IMR-90 (cell line): ENCODE results near the gene ELF5. TPM values are rescaled to one million over a fixed set of nuclear protein-coding genes. Genes with fewer than 3 reads are reported as not detected.

Experiments
- ATAC-seq: fragments of 200-7000 bp; cut with Tn5 transposase; 2 replicates; pipeline ENCODE4 v1.9.1; 2020; ENCODE audit warnings: low read depth, mild to moderate bottlenecking, moderate library complexity
- BruUV-seq: library from RNA; stranded (reverse); fragments of 400-500 nt; replicated peaks from 2 replicates; lab custom pipeline; 2021; lab: Mats Ljungman, UMichigan
- CTCF ChIA-PET: fragments of 300-600 bp; formaldehyde crosslinking; extraction: SDS; loops from one replicate; lab custom pipeline; 2021; ENCODE audit warnings: antibody characterized with exemption; lab: Yijun Ruan, JAX
- POLR2A ChIA-PET: fragments of 300-600 bp; sonication (Branson Sonifier 250); formaldehyde crosslinking; loops from one replicate; lab custom pipeline; 2022; ENCODE audit warnings: antibody characterized with exemption; ENCODE audit not compliant: unreplicated experiment; lab: Charles Lee
- DNase-seq: peaks from one replicate; pipeline ENCODE4 v3.0.0; 2013
- H2AFZ ChIP-seq: replicated peaks from 2 replicates; pipeline ENCODE3; 2013; ENCODE audit warnings: low read length, mild to moderate bottlenecking; ENCODE audit not compliant: poor library complexity
- H2AK5ac ChIP-seq: 2 replicates; pipeline ENCODE4 v1.6.1; 2013; ENCODE audit warnings: low read depth, low read length, inconsistent platforms
- H2AK9ac ChIP-seq: replicated peaks from 2 replicates; pipeline ENCODE3; 2013; ENCODE audit warnings: mild to moderate bottlenecking, low read depth, low read length, moderate library complexity; ENCODE audit not compliant: poor library complexity
- H2BK120ac ChIP-seq: 2 replicates; pipeline ENCODE4 v1.6.1; 2013; ENCODE audit warnings: low read depth, low read length, inconsistent platforms
- H2BK15ac ChIP-seq: 3 replicates; pipeline ENCODE4 v1.6.1; 2013; ENCODE audit warnings: low read depth, low read length, inconsistent platforms
- H2BK20ac ChIP-seq: 2 replicates; pipeline ENCODE4 v1.6.1; 2013; ENCODE audit warnings: low read depth, mild to moderate bottlenecking, inconsistent platforms, low read length, moderate library complexity
- H2BK5ac ChIP-seq: 2 replicates; pipeline ENCODE4 v1.6.1; 2013; ENCODE audit warnings: mild to moderate bottlenecking, low read depth, low read length, inconsistent platforms; ENCODE audit not compliant: poor library complexity, severe bottlenecking
- H3K14ac ChIP-seq: replicated peaks from 2 replicates; pipeline ENCODE4 v1.6.1; 2013; ENCODE audit warnings: low read depth, low read length, inconsistent platforms
- H3K18ac ChIP-seq: 2 replicates; pipeline ENCODE4 v1.6.1; 2013; ENCODE audit warnings: low read depth, low read length, control low read depth
- H3K23ac ChIP-seq: 2 replicates; pipeline ENCODE4 v1.6.1; 2013; ENCODE audit warnings: low read depth, low read length, inconsistent platforms
- H3K27ac ChIP-seq: 2 replicates; pipeline ENCODE4 v1.5.1; 2013; ENCODE audit warnings: mild to moderate bottlenecking, control low read depth, low read length; ENCODE audit not compliant: insufficient read depth
- H3K27me3 ChIP-seq: 2 replicates; pipeline ENCODE4 v1.6.1; 2013; ENCODE audit warnings: low read length; ENCODE audit not compliant: control insufficient read depth, insufficient read depth
- H3K36me3 ChIP-seq: 2 replicates; pipeline ENCODE4 v1.6.1; 2013; ENCODE audit warnings: low read length, mixed read lengths; ENCODE audit not compliant: control insufficient read depth, insufficient read depth
- H3K4ac ChIP-seq: 2 replicates; pipeline ENCODE4 v1.6.1; 2013; ENCODE audit warnings: low read depth, low read length, inconsistent platforms
- H3K4me1 ChIP-seq: 2 replicates; pipeline ENCODE4 v1.6.1; 2013; ENCODE audit warnings: low read length, mixed read lengths; ENCODE audit not compliant: control insufficient read depth, insufficient read depth
- H3K4me2 ChIP-seq: 2 replicates; pipeline ENCODE4 v1.6.1; 2013; ENCODE audit warnings: low read depth, mild to moderate bottlenecking, control low read depth, low read length, moderate library complexity
- H3K4me3 ChIP-seq: 2 replicates; pipeline ENCODE4 v1.5.1; 2013; ENCODE audit warnings: low read depth, mild to moderate bottlenecking, control low read depth, low read length, moderate library complexity; ENCODE audit not compliant: insufficient read depth
- H3K56ac ChIP-seq: 2 replicates; pipeline ENCODE4 v1.6.1; 2013; ENCODE audit warnings: low read length, inconsistent platforms; ENCODE audit not compliant: insufficient read depth; ENCODE audit errors: extremely low read depth
- H3K79me1 ChIP-seq, 2 experiments: 2 replicates each; pipeline ENCODE4 v1.6.1; 2013; ENCODE audit warnings: low read length in 2 of 2, inconsistent platforms in 1 of 2, low read depth in 1 of 2
- H3K9ac ChIP-seq: 2 replicates; pipeline ENCODE4 v1.6.1; 2013; ENCODE audit warnings: low read depth, low read length, control low read depth
- H3K9me1 ChIP-seq: 2 replicates; pipeline ENCODE4 v1.6.1; 2013; ENCODE audit warnings: low read length, inconsistent platforms; ENCODE audit not compliant: insufficient read depth
- H3K9me3 ChIP-seq: 2 replicates; pipeline ENCODE4 v1.6.1; 2013; ENCODE audit warnings: low read length; ENCODE audit not compliant: control insufficient read depth, insufficient read depth
- H4K20me1 ChIP-seq: 2 replicates; pipeline ENCODE4 v1.6.1; 2013; ENCODE audit warnings: low read length, inconsistent platforms; ENCODE audit not compliant: insufficient read depth
- H4K5ac ChIP-seq: 2 replicates; pipeline ENCODE4 v1.6.1; 2013; ENCODE audit warnings: mild to moderate bottlenecking, low read depth, low read length, control low read depth
- H4K8ac ChIP-seq, 2 experiments: 2 replicates each; pipeline ENCODE4 v1.6.1; 2013; ENCODE audit warnings: low read depth in 2 of 2, low read length in 2 of 2, control low read depth in 1 of 2, inconsistent platforms in 1 of 2
- H4K91ac ChIP-seq: 2 replicates; pipeline ENCODE4 v1.6.1; 2013; ENCODE audit warnings: low read depth, low read length, inconsistent platforms; ENCODE audit not compliant: insufficient read depth
- BHLHE40 ChIP-seq: fragments of 150-350 bp; IDR thresholded peaks from 2 replicates; pipeline ENCODE4 v1.6.1; 2016; ENCODE audit warnings: mild to moderate bottlenecking, low read depth, low read length
- CEBPB ChIP-seq: IDR thresholded peaks from 2 replicates; pipeline ENCODE4 v1.6.1; 2012; ENCODE audit warnings: low read depth, low read length, improper control_type of control experiment
- CHD1 ChIP-seq: IDR thresholded peaks from 2 replicates; pipeline ENCODE4 v1.6.1; 2012; ENCODE audit warnings: low read depth, low read length, improper control_type of control experiment
- FOS ChIP-seq: fragments of 150-350 bp; IDR thresholded peaks from 2 replicates; pipeline ENCODE4 v1.6.1; 2016; ENCODE audit warnings: low read depth, low read length
- MAFK ChIP-seq: IDR thresholded peaks from 2 replicates; pipeline ENCODE4 v1.6.1; 2012; ENCODE audit warnings: low read depth, low read length, improper control_type of control experiment
- MAZ ChIP-seq: IDR thresholded peaks from 2 replicates; pipeline ENCODE4 v1.6.1; 2012; ENCODE audit warnings: low read depth, mild to moderate bottlenecking, low read length, improper control_type of control experiment, moderate library complexity, borderline replicate concordance
- MXI1 ChIP-seq: IDR thresholded peaks from 2 replicates; pipeline ENCODE4 v1.6.1; 2012; ENCODE audit warnings: low read depth, mild to moderate bottlenecking, low read length, moderate library complexity, borderline replicate concordance
- NFE2L2 ChIP-seq: fragments of 150-350 bp; IDR thresholded peaks from 2 replicates; pipeline ENCODE4 v1.6.1; 2016; ENCODE audit warnings: low read depth, mild to moderate bottlenecking, low read length
- POLR2A ChIP-seq: IDR thresholded peaks from 2 replicates; pipeline ENCODE4 v1.6.1; 2012; ENCODE audit warnings: mild to moderate bottlenecking, low read depth, low read length
- RAD21 ChIP-seq: IDR thresholded peaks from 2 replicates; pipeline ENCODE4 v1.6.1; 2012; ENCODE audit warnings: low read length, improper control_type of control experiment
- RCOR1 ChIP-seq: IDR thresholded peaks from 2 replicates; pipeline ENCODE4 v1.6.1; 2012; ENCODE audit warnings: mild to moderate bottlenecking, low read length, improper control_type of control experiment; ENCODE audit not compliant: insufficient replicate concordance
- RFX5 ChIP-seq: IDR thresholded peaks from 2 replicates; pipeline ENCODE4 v1.8.0; 2012; ENCODE audit warnings: low read depth, mild to moderate bottlenecking, low read length, moderate library complexity
- SMC3 ChIP-seq: fragments of 150-350 bp; IDR thresholded peaks from 2 replicates; pipeline ENCODE4 v1.6.1; 2016; ENCODE audit warnings: low read depth, mild to moderate bottlenecking, antibody characterized with exemption, low read length, moderate library complexity
- WGBS, 2 experiments: methylation state at CpG; one replicate each; pipeline versions ENCODE4 v1.1.5 to v1.1.7; 2013; ENCODE audit warnings: missing lambda C conversion rate in 2 of 2; ENCODE audit not compliant: insufficient read length in 1 of 2; ENCODE audit errors: extremely low coverage in 2 of 2; 5-methylcytosine and 5-hydroxymethylcytosine counted together
- dilution Hi-C: fragments of 300-500 bp; cut with HindIII; formaldehyde crosslinking; loops from one replicate; pipeline ENCODE4 v1.14.3; 2018; ENCODE audit warnings: low sequenced_read_pairs; ENCODE audit not compliant: unreplicated experiment
- in situ Hi-C: fragments of 300-500 bp; cut with MboI; formaldehyde crosslinking; loops from 3 replicates; pipeline ENCODE4 v1.14.3; 2019; ENCODE audit warnings: low sequenced_read_pairs, inconsistent platforms, mixed read lengths
- intact Hi-C: fragments of 100-400 bp; cut with micrococcal nuclease; formaldehyde crosslinking; loops from 2 replicates; pipeline ENCODE4 v1.10.0; 2022
- polyA plus RNA-seq, 3 experiments: library from polyadenylated mRNA; depleted of rRNA; stranded (reverse); fragments of >200 nt; gene quantifications; 2 replicates each; pipeline ENCODE4 v1.2.3, GENCODE V29; 2012; ENCODE audit warnings: low replicate concordance in 1 of 3
- total RNA-seq: library from RNA; depleted of rRNA; stranded (reverse); fragments of >200 nt; gene quantifications from 2 replicates; pipeline ENCODE4 v1.2.3, GENCODE V29; 2012
- TF ChIP-seq, protein P1 (sequence below): fragments of 150-350 bp; IDR thresholded peaks from 2 replicates; pipeline ENCODE4 v1.6.1; 2016; ENCODE audit warnings: low read depth, mild to moderate bottlenecking, low read length, moderate library complexity, borderline replicate concordance
- TF ChIP-seq, protein P2 (sequence below): conservative IDR thresholded peaks from 2 replicates; pipeline ENCODE4 v1.5.1; 2012; ENCODE audit warnings: mild to moderate bottlenecking, low read depth, low read length, improper control_type of control experiment
- TF ChIP-seq, protein P3 (sequence below): fragments of 150-350 bp; IDR thresholded peaks from 2 replicates; pipeline ENCODE4 v1.6.1; 2017; ENCODE audit warnings: mild to moderate bottlenecking, antibody characterized with exemption, low read length, low read depth

Gene ELF5
- total and polyA plus RNA-seq, 2 of the 4 experiments (the other 2 are of a cell fraction) = not detected

GRCh38 chr11:34490304-34490703, 23.3 kb downstream of the ELF5 start:
- H4K5ac ChIP-seq = no peak overlapping the region
- POLR2A ChIA-PET = no interaction called here
- H3K79me1 ChIP-seq = no peaks in the 10 kb centered on the region
- intact Hi-C loops = loop anchor here (5.0 to 10.0 kb wide), 2 partner anchors 318 to 496 kb away; no protein-coding TSS in a partner anchor
- no TSS peak for BruUV-seq
- H2BK120ac ChIP-seq = no peak overlapping the region
- no peak overlapping the region for H2BK15ac ChIP-seq
- H3K18ac ChIP-seq = no peak overlapping the region
- no peaks in the 10 kb centered on the region for H3K9me3 ChIP-seq
- TF ChIP-seq CHD1 (no peak), MAZ (no peak), RCOR1 (no peak), NFE2L2 (no peak), SMC3 (no peak), POLR2A (no peak), RAD21 (no peak), MXI1 (no peak), RFX5 (no peak), CEBPB (no peak), BHLHE40 (no peak), FOS (no peak), MAFK (no peak)
- TF ChIP-seq, protein P1, sequence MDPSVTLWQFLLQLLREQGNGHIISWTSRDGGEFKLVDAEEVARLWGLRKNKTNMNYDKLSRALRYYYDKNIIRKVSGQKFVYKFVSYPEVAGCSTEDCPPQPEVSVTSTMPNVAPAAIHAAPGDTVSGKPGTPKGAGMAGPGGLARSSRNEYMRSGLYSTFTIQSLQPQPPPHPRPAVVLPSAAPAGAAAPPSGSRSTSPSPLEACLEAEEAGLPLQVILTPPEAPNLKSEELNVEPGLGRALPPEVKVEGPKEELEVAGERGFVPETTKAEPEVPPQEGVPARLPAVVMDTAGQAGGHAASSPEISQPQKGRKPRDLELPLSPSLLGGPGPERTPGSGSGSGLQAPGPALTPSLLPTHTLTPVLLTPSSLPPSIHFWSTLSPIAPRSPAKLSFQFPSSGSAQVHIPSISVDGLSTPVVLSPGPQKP = no peak
- TF ChIP-seq, protein P2, sequence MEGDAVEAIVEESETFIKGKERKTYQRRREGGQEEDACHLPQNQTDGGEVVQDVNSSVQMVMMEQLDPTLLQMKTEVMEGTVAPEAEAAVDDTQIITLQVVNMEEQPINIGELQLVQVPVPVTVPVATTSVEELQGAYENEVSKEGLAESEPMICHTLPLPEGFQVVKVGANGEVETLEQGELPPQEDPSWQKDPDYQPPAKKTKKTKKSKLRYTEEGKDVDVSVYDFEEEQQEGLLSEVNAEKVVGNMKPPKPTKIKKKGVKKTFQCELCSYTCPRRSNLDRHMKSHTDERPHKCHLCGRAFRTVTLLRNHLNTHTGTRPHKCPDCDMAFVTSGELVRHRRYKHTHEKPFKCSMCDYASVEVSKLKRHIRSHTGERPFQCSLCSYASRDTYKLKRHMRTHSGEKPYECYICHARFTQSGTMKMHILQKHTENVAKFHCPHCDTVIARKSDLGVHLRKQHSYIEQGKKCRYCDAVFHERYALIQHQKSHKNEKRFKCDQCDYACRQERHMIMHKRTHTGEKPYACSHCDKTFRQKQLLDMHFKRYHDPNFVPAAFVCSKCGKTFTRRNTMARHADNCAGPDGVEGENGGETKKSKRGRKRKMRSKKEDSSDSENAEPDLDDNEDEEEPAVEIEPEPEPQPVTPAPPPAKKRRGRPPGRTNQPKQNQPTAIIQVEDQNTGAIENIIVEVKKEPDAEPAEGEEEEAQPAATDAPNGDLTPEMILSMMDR = no peak
- TF ChIP-seq, protein P3, sequence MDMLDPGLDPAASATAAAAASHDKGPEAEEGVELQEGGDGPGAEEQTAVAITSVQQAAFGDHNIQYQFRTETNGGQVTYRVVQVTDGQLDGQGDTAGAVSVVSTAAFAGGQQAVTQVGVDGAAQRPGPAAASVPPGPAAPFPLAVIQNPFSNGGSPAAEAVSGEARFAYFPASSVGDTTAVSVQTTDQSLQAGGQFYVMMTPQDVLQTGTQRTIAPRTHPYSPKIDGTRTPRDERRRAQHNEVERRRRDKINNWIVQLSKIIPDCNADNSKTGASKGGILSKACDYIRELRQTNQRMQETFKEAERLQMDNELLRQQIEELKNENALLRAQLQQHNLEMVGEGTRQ = no peak
- H3K14ac ChIP-seq = no peak overlapping the region
- no peaks in the 10 kb centered on the region for H4K20me1 ChIP-seq
- no peak overlapping the region for H4K8ac ChIP-seq
- WGBS, 2 experiments = no CpG with 5 or more reads among the region's 2 CpGs
- CTCF ChIA-PET = no interaction called here
- no peaks in the 10 kb centered on the region for H3K4me1 ChIP-seq
- DNase-seq (no peak), ATAC-seq (no peak)
- H3K27ac ChIP-seq = no peak overlapping the region
- no peak overlapping the region for H2AK5ac ChIP-seq
- H2AFZ ChIP-seq = no peak overlapping the region
- in situ Hi-C loops = loop anchor here (5.0 to 10.0 kb wide), 2 partner anchors 123 to 316 kb away; no protein-coding TSS in a partner anchor
- no peak overlapping the region for H2BK20ac ChIP-seq
- no peak overlapping the region for H3K4me3 ChIP-seq
- H3K9ac ChIP-seq = no peak overlapping the region
- no peaks in the 10 kb centered on the region for H3K36me3 ChIP-seq
- no peak overlapping the region for H2BK5ac ChIP-seq
- no peak overlapping the region for H2AK9ac ChIP-seq
- dilution Hi-C loops = no loop called here
- H3K56ac ChIP-seq = no peak overlapping the region
- H3K4me2 ChIP-seq = no peak overlapping the region
- peaks cover 50% of the 10 kb centered on the region for H3K27me3 ChIP-seq
- H3K9me1 ChIP-seq = no peaks in the 10 kb centered on the region
- H3K4ac ChIP-seq = no peak overlapping the region
- H4K91ac ChIP-seq = no peak overlapping the region
- H3K23ac ChIP-seq = no peak overlapping the region
